ENCODE results near the gene DLEC1. TPM values are rescaled to one million over a fixed set of nuclear protein-coding genes. Genes with fewer than 3 reads are reported as not detected.

The DLEC1 gene
- polyA plus RNA-seq, 1 donor from 2014 or later: 0.25 TPM

DNA sequence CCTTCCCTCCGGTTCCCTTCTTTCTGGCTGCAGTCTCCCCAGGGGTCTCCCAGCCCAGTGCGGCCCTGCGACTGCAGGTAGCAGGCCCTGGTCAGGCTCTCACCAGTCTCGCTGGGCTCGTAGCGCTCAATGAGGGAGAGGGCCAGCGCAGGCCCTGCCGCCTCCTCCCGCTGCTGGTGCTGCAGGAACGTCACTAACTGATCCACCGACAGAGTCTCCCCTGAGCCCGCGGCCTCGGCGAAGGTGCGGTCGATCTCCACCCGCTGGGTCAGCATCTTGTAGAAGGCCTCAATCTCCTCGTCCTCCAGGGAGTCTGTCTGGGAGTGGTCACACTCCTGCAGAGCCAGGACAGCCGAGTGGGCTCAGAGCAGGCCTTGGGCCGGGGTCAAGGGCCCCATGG lies 27.9 kb upstream of the DLEC1 start:
- TF ChIP-seq, protein P1, sequence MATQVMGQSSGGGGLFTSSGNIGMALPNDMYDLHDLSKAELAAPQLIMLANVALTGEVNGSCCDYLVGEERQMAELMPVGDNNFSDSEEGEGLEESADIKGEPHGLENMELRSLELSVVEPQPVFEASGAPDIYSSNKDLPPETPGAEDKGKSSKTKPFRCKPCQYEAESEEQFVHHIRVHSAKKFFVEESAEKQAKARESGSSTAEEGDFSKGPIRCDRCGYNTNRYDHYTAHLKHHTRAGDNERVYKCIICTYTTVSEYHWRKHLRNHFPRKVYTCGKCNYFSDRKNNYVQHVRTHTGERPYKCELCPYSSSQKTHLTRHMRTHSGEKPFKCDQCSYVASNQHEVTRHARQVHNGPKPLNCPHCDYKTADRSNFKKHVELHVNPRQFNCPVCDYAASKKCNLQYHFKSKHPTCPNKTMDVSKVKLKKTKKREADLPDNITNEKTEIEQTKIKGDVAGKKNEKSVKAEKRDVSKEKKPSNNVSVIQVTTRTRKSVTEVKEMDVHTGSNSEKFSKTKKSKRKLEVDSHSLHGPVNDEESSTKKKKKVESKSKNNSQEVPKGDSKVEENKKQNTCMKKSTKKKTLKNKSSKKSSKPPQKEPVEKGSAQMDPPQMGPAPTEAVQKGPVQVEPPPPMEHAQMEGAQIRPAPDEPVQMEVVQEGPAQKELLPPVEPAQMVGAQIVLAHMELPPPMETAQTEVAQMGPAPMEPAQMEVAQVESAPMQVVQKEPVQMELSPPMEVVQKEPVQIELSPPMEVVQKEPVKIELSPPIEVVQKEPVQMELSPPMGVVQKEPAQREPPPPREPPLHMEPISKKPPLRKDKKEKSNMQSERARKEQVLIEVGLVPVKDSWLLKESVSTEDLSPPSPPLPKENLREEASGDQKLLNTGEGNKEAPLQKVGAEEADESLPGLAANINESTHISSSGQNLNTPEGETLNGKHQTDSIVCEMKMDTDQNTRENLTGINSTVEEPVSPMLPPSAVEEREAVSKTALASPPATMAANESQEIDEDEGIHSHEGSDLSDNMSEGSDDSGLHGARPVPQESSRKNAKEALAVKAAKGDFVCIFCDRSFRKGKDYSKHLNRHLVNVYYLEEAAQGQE (IDR thresholded peaks at IDR 0.05; ENCODE audit: borderline replicate concordance): no peak
- TF ChIP-seq CTCF (IDR thresholded peaks at IDR 0.05; ENCODE audit: poor library complexity, severe bottlenecking): no peak
- no peak for TF ChIP-seq EP300 (conservative IDR thresholded peaks at IDR 0.05; ENCODE audit: poor library complexity, severe bottlenecking)
- TF ChIP-seq SMC3 (conservative IDR thresholded peaks at IDR 0.05; ENCODE audit: poor library complexity): no peak
- no peak for TF ChIP-seq MXI1 (conservative IDR thresholded peaks at IDR 0.05; ENCODE audit: poor library complexity, severe bottlenecking)
- TF ChIP-seq EZH2 (IDR thresholded peaks at IDR 0.05; ENCODE audit: borderline replicate concordance, insufficient read depth, low read length, poor library complexity, severe bottlenecking): no peak
- Histone ChIP-seq H3K27ac (ENCODE audit: low read length) (no peak overlapping the region), H3K79me2 (replicated peaks; ENCODE audit: insufficient read depth, low read length) (no peaks in the 10 kb centered on the region), H3K9me3 (ENCODE audit: low read length) (no peaks in the 10 kb centered on the region), H3K9ac (ENCODE audit: low read length) (no peak overlapping the region), H3F3A (ENCODE audit: insufficient read depth, low read length, poor library complexity, severe bottlenecking) (no peaks in the 10 kb centered on the region), H4K20me1 (ENCODE audit: insufficient read depth) (no peaks in the 10 kb centered on the region), H3K27me3 (ENCODE audit: insufficient read depth, low read depth, low read length) (no peaks in the 10 kb centered on the region), H2AFZ (ENCODE audit: low read depth, low read length) (no peak overlapping the region), H3K4me2 (ENCODE audit: low read length) (no peak overlapping the region), H3K4me3 (ENCODE audit: low read length) (no peak overlapping the region), H3K36me3 (ENCODE audit: insufficient read depth, low read length) (no peaks in the 10 kb centered on the region), H3K9me2 (ENCODE audit: insufficient read depth, low read length) (no peaks in the 10 kb centered on the region)

DNA sequence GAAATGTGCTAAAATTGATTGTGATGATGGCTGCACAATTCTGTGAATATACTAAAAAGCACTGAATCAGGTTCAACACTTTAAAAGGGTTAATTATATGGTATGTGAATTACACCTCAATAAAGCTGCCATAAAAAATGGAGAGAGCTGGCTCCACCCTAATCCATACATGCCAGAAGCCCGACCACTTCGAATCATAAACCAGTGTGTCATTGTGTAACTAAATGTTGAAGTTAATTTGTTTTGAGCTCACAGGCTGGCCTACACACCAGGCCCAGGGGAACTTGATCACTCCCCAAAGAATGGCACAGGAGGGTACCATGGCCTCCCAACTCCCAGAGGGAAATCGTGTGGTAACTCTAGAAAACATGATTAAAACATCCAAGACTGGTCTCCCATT lies 23.5 kb upstream of the DLEC1 start:
- Histone ChIP-seq H3K27ac (ENCODE audit: low read length) (no peak overlapping the region), H3K9me2 (ENCODE audit: insufficient read depth, low read length) (no peaks in the 10 kb centered on the region), H3K36me3 (ENCODE audit: insufficient read depth, low read length) (no peaks in the 10 kb centered on the region), H3F3A (ENCODE audit: insufficient read depth, low read length, poor library complexity, severe bottlenecking) (no peaks in the 10 kb centered on the region), H3K9me3 (ENCODE audit: low read length) (no peaks in the 10 kb centered on the region), H3K79me2 (replicated peaks; ENCODE audit: insufficient read depth, low read length) (no peaks in the 10 kb centered on the region), H4K20me1 (ENCODE audit: insufficient read depth) (no peaks in the 10 kb centered on the region), H3K27me3 (ENCODE audit: insufficient read depth, low read depth, low read length) (no peaks in the 10 kb centered on the region), H3K4me2 (ENCODE audit: low read length) (no peak overlapping the region), H2AFZ (ENCODE audit: low read depth, low read length) (no peak overlapping the region), H3K9ac (ENCODE audit: low read length) (no peak overlapping the region), H3K4me3 (ENCODE audit: low read length) (no peak overlapping the region)
- TF ChIP-seq MXI1 (conservative IDR thresholded peaks at IDR 0.05; ENCODE audit: poor library complexity, severe bottlenecking) (no peak), RAD21 (conservative IDR thresholded peaks at IDR 0.05) (no peak), TAF1 (IDR thresholded peaks at IDR 0.05; ENCODE audit: low read depth) (no peak), SMC3 (conservative IDR thresholded peaks at IDR 0.05; ENCODE audit: poor library complexity) (no peak), EZH2 (IDR thresholded peaks at IDR 0.05; ENCODE audit: borderline replicate concordance, insufficient read depth, low read length, poor library complexity, severe bottlenecking) (no peak), POLR2AphosphoS5 (IDR thresholded peaks at IDR 0.05) (no peak), EP300 (conservative IDR thresholded peaks at IDR 0.05; ENCODE audit: poor library complexity, severe bottlenecking) (no peak), CTCF (IDR thresholded peaks at IDR 0.05; ENCODE audit: poor library complexity, severe bottlenecking) (no peak)
- TF ChIP-seq, protein P1 (IDR thresholded peaks at IDR 0.05; ENCODE audit: borderline replicate concordance): no peak
